CD4-positive, alpha-beta T cell (primary cell): ENCODE data around the gene CEP170B. TPM values are rescaled to one million over a fixed set of nuclear protein-coding genes. Genes with fewer than 3 reads are reported as not detected.

Source experiments
- ATAC-seq: fragments of 200-7000 bp; cut with Tn5 transposase; one replicate; pipeline ENCODE4 v1.10.0; 2022; ENCODE audit warnings: mild to moderate bottlenecking; ENCODE audit not compliant: poor library complexity
- CTCF ChIA-PET: fragments of 350-600 bp; sonication (Branson Sonifier 250); formaldehyde crosslinking; loops from one replicate; lab custom pipeline; 2021; ENCODE audit warnings: antibody characterized with exemption, inconsistent platforms; lab: Charles Lee
- POLR2A ChIA-PET: fragments of 350-600 bp; sonication (Branson Sonifier 250); formaldehyde crosslinking; loops from one replicate; lab custom pipeline; 2021; ENCODE audit warnings: antibody characterized with exemption, inconsistent platforms; lab: Charles Lee
- DNase-seq, 14 experiments: peaks; one replicate each; pipeline ENCODE4 v3.0.0-alpha.2; 2013 to 2020; ENCODE audit warnings: mixed read lengths in 2 of 14
- H3K27ac ChIP-seq, 2 donors: one replicate each; pipeline versions ENCODE4 v1.5.1 to v1.7.0; 2013; ENCODE audit warnings: low read length in 2 of 2, low read depth in 1 of 2, mild to moderate bottlenecking in 1 of 2
- H3K27me3 ChIP-seq, 2 experiments: 1 replicate in 1 of 2; 2 replicates in 1 of 2; pipeline versions ENCODE4 v1.6.1 to v1.7.0; 2013; ENCODE audit warnings: low read length in 2 of 2, control low read depth in 1 of 2, mild to moderate bottlenecking in 1 of 2, moderate library complexity in 1 of 2; ENCODE audit not compliant: insufficient read depth in 2 of 2, control insufficient read depth in 1 of 2
- H3K36me3 ChIP-seq: one replicate; pipeline ENCODE4 v1.6.1; 2013; ENCODE audit warnings: low read length, control low read depth; ENCODE audit not compliant: insufficient read depth
- H3K4me1 ChIP-seq: one replicate; pipeline ENCODE4 v1.6.1; 2013; ENCODE audit warnings: low read length, control low read depth; ENCODE audit not compliant: insufficient read depth
- H3K4me3 ChIP-seq: one replicate; pipeline ENCODE4 v1.5.1; 2013; ENCODE audit warnings: mild to moderate bottlenecking, low read length, moderate library complexity
- H3K9me3 ChIP-seq, 2 experiments: 1 replicate in 1 of 2; 2 replicates in 1 of 2; pipeline versions ENCODE4 v1.6.1 to v1.7.0; 2013; ENCODE audit warnings: low read length in 2 of 2, mild to moderate bottlenecking in 2 of 2, control low read depth in 1 of 2, moderate library complexity in 1 of 2; ENCODE audit not compliant: control insufficient read depth in 1 of 2, insufficient read depth in 1 of 2
- H3K27ac Mint-ChIP-seq: one replicate; pipeline ENCODE4 v1.8.0; 2020; ENCODE audit warnings: mixed read lengths
- H3K27me3 Mint-ChIP-seq: one replicate; pipeline ENCODE4 v1.8.0; 2021; ENCODE audit warnings: mixed read lengths
- H3K36me3 Mint-ChIP-seq: one replicate; pipeline ENCODE4 v1.8.0; 2021; ENCODE audit warnings: low read depth, mixed read lengths
- H3K4me1 Mint-ChIP-seq: one replicate; pipeline ENCODE4 v1.8.0; 2021; ENCODE audit warnings: low read depth, mixed read lengths
- H3K4me3 Mint-ChIP-seq: one replicate; pipeline ENCODE4 v1.8.0; 2020; ENCODE audit warnings: mild to moderate bottlenecking, mixed read lengths
- H3K9me3 Mint-ChIP-seq: one replicate; pipeline ENCODE4 v1.8.0; 2020; ENCODE audit warnings: mixed read lengths
- CTCF ChIP-seq: fragments of 200-600 bp; IDR thresholded peaks from one replicate; pipeline ENCODE4 v1.8.0; 2022; ENCODE audit warnings: antibody characterized with exemption, mild to moderate bottlenecking
- intact Hi-C, 2 experiments: fragments of 100-400 bp; cut with DNase I in 1 of 2; cut with micrococcal nuclease in 1 of 2; formaldehyde crosslinking; loops; one replicate each; pipeline versions ENCODE4 v1.15.1 to v1.9.0; 2023 to 2025; cut with DNase I, micrococcal nuclease
- total RNA-seq, 174 experiments: library from RNA in 2 of 174; stranded (reverse) in 2 of 174; gene quantifications; one replicate each; pipeline ENCODE4 v1.2.3 and lab custom pipeline; 2021 to 2026

The CEP170B gene
- total RNA-seq, 2 experiments from 2014 or later: 4.4 to 4.7 TPM

GRCh38 chr14:104822821-104823615 lies 42.0 kb upstream of the CEP170B start:
- no peak for DNase-seq
- Histone ChIP-seq H3K9me3 (no peaks in the 10 kb centered on the region), H3K4me3 (no peak overlapping the region), H3K4me1 (peaks cover 23% of the 10 kb centered on the region), H3K36me3 (no peaks in the 10 kb centered on the region), H3K27me3 (no peaks in the 10 kb centered on the region), H3K27ac (no peak overlapping the region)
- POLR2A ChIA-PET: no interaction called here
- Mint-ChIP-seq H3K9me3 (no peaks in the 10 kb centered on the region), H3K27me3 (peaks cover 10% of the 10 kb centered on the region), H3K4me1 (peaks cover 29% of the 10 kb centered on the region), H3K27ac (no peak overlapping the region), H3K36me3 (no peaks in the 10 kb centered on the region), H3K4me3 (no peak overlapping the region)
- no peak for TF ChIP-seq CTCF
- intact Hi-C loops: no loop called here
- ATAC-seq: no peak
- CTCF ChIA-PET: no interaction called here

- ChIA-PET CTCF (interaction anchor here (2.5 kb wide), 1 partner anchor 24 kb away, joined by 14 read pairs; the partner anchor contains the start of gene ZBTB42), POLR2A (interaction anchor here (2.8 kb wide), 1 partner anchor 71 kb away, joined by 24 read pairs; the partner anchor contains the start of gene SIVA1)
- Histone ChIP-seq H3K27ac (no peak overlapping the region), H3K4me1 (peaks cover 23% of the 10 kb centered on the region), H3K27me3 (no peaks in the 10 kb centered on the region), H3K9me3 (no peaks in the 10 kb centered on the region), H3K4me3 (no peak overlapping the region), H3K36me3 (no peaks in the 10 kb centered on the region)
- Mint-ChIP-seq H3K27ac (no peak overlapping the region), H3K27me3 (peaks cover 10% of the 10 kb centered on the region), H3K4me3 (peak overlapping the region; percentile 91), H3K4me1 (peaks cover 29% of the 10 kb centered on the region), H3K9me3 (no peaks in the 10 kb centered on the region), H3K36me3 (no peaks in the 10 kb centered on the region)
- no peak for ATAC-seq
- intact Hi-C loops: no loop called here
- TF ChIP-seq CTCF: no peak
- no peak for DNase-seq
These were observed 40.6 kb upstream of the CEP170B start for GRCh38 chr14:104824353-104824997.

- no peaks in the 10 kb centered on the region for H3K36me3 ChIP-seq
- H3K4me1 ChIP-seq: peaks cover 23% of the 10 kb centered on the region
- no peaks in the 10 kb centered on the region for H3K27me3 ChIP-seq
- TF ChIP-seq CTCF: peak; percentile 74
- no peaks in the 10 kb centered on the region for H3K9me3 ChIP-seq
- H3K4me3 ChIP-seq: peak overlapping the region; percentile 74
- Mint-ChIP-seq H3K27me3 (peaks cover 10% of the 10 kb centered on the region), H3K4me3 (peak overlapping the region; percentile 91), H3K4me1 (peaks cover 29% of the 10 kb centered on the region), H3K9me3 (no peaks in the 10 kb centered on the region), H3K36me3 (no peaks in the 10 kb centered on the region), H3K27ac (no peak overlapping the region)
- H3K27ac ChIP-seq: no peak overlapping the region
- intact Hi-C loops: loop anchor here (1.0 to 5.0 kb wide), 6 partner anchors 26 to 74 kb away; partner anchors contain the start of genes SIVA1 (in 2 of the 2) and AKT1 (in 1 of the 2)
- DNase-seq (peak; percentile 87 to 99 (median 94)), ATAC-seq (peak; percentile 91)
- CTCF ChIA-PET: interaction anchor here (1.4 to 4.5 kb wide), 5 partner anchors 26 to 74 kb away, joined by 4 to 49 read pairs (median 12); partner anchors contain the start of genes SIVA1 and ZBTB42
- POLR2A ChIA-PET: interaction anchor here (0.6 to 2.8 kb wide), 7 partner anchors 25 to 349 kb away, joined by 3 to 24 read pairs (median 5); partner anchors contain the start of genes SIVA1 and ZBTB42
These were observed 38.7 kb upstream of the CEP170B start for GRCh38 chr14:104826189-104826860.
